CD4-positive, alpha-beta T cell treated with Interleukin-1 beta for 1 hour (primary cell): Measurements from ENCODE around the gene SCOC.
A peak's percentile ranks its signal among the peaks of the same experiment; 100 is the strongest.
"Not testable (repeated sequence)": the region's sequence is repeated elsewhere in the genome, so short reads cannot be mapped to it uniquely, and the experiment has no call there.

Source experiments
- DNase-seq, 2 donors: peaks; one replicate each; pipeline ENCODE4 v3.0.0-alpha.2; 2020 to 2022

SCOC gene

GRCh38 chr4:140363051-140363450 lies 10.4 kb upstream of the SCOC start:
- no peak for DNase-seq

GRCh38 chr4:140363558-140363957 lies 9.9 kb upstream of the SCOC start:
- no peak for DNase-seq

GRCh38 chr4:140367738-140368137 lies 5.7 kb upstream of the SCOC start:
- DNase-seq: no peak

GRCh38 chr4:140368686-140369085 lies 4.8 kb upstream of the SCOC start:
- DNase-seq: no peak

DNA sequence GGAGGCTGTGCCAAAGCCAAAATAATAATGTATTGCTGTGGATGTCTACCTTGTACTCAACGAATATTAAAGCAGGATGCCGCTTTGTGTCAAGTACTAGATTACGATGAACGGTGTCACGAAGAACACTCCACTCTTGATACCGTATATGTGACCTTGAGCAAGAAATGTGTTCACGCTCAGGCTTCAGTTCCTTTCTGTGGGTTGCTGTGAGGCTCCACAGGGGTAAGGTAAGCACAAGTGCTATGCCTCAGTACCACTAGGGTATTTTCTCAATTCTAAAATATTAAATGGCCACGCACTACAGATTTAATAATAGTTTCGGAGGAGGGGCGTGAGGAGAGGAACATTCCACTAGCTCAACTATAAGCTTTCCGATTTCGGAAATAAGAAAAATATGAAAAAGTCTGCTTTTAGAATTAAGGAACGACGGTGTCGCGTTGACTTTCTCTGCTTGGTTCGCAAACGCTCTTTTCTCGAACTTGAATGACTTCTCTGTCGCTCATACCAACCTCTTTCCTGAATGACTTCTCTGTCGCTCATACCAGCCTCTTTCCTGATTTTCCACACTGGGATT lies 607 bp upstream of the SCOC start:
- peak; percentile 26 to 49 for DNase-seq

GRCh38 chr4:140374130-140374477 lies 658 bp downstream of the SCOC start:
- no peak for DNase-seq

- no peak for DNase-seq
Measured at GRCh38 chr4:140382732-140383131, 9.3 kb downstream of the SCOC start.

DNA sequence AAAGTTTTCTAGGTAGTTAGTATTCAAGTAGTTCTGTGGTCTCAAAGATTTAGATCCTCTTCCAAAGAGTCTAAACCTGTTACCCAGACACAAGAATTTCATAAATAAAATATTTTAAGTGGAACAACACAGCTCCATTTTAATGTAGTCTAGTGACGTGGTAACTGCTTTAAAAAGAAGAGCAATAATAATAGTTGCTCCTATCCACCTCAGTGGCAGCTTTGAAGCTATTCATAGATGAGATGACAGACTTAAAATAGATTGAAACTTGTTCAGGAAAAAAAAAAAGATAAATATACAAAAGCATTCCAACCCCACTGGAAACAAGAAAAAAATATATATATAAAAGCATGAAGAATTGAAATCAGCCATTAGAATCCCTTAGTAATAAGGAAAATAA lies 14.6 kb downstream of the SCOC start:
- DNase-seq: no peak

GRCh38 chr4:140395668-140396067 lies 22.2 kb downstream of the SCOC start:
- DNase-seq: no peak

DNA sequence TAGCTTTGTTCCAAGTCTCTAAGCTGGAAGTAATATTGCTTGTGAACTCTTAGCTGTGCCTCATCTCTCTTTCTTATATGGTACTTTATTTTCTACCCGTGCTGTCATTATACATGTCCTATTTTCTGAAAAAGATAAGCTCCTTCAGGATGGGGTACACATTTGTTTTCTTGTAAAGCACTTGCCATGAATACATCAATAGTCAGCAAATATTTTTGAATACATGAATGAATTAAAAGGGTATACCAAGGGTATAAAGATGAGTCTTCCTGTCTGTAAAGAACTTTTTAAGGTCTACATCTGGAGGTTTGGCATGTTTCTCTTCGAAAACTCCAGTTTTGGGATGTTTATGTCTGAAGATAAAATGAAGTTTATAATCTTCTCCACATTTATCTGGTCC lies 26.7 kb downstream of the SCOC start:
- DNase-seq: no peak

DNA sequence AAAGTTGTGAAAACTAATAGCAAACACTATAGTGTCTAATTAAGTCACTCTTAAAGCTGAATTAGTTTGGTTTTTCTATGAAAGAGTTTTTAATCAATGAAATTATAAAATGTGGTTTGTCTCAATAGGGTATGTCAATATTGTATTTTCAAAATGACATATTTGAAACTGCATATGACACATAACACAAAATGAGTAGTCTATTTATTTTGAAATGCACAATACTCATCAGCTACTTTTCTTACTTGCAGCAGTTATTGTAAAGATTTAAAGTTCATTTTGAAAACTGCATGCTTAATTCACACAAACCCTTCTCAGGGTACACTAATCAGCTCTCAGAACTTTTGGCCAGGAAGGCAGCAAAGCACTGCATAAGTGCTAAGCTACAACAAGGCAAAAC lies 32.8 kb downstream of the SCOC start:
- no peak for DNase-seq

- no peak for DNase-seq
Measured at GRCh38 chr4:140408974-140409373, 35.5 kb downstream of the SCOC start.

DNA sequence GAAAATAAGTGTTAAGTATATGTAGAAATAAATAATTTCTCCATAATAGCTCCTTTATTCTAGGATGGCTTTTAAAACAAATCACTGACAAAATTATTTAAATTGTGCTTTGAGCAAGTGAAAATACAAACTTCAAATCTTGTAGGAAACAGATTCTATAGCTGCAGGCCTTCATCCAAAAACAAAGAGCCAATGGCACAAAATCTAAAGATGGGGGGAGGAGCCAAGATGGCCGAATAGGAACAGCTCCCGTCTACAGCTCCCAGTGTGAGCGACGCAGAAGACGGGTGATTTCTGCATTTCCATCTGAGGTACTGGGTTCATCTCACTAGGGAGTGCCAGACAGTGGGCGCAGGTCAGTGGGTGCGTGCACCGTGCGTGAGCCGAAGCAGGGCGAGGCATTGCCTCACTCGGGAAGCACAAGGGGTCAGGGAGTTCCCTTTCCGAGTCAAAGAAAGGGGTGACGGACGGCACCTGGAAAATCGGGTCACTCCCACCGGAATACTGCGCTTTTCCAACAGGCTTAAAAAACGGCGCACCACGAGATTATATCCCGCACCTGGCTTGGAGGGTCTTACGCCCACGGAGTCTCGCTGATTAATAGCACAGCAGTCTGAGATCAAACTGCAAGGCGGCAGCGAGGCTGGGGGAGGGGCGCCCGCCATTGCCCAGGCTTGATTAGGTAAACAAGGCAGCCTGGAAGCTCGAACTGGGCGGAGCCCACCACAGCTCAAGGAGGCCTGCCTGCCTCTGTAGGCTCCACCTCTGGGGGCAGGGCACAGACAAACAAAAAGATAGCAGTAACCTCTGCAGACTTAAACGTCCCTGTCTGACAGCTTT lies 39.9 kb downstream of the SCOC start:
- DNase-seq: not testable (repeated sequence)

DNA sequence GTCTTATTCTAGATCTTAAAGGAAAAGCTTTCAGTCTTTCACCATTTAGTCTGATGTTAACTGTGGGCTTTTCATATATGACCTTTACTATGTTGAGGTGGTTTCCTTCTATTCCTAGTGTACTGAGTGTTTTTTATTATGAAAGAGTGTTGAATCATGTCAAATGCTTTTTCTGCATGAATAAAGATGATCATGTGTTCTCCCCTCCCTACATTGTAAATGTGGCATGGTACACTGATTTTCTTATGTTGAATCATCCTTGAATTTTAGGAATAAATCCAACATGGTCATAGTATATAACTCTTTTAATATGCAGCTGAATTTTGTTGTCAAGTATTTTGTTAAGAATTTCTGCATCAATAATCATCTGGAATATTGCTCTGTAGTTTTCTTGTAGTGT lies 49.7 kb downstream of the SCOC start:
- no peak for DNase-seq

GRCh38 chr4:140426610-140427105 lies 53.2 kb downstream of the SCOC start:
- DNase-seq: no peak

DNA sequence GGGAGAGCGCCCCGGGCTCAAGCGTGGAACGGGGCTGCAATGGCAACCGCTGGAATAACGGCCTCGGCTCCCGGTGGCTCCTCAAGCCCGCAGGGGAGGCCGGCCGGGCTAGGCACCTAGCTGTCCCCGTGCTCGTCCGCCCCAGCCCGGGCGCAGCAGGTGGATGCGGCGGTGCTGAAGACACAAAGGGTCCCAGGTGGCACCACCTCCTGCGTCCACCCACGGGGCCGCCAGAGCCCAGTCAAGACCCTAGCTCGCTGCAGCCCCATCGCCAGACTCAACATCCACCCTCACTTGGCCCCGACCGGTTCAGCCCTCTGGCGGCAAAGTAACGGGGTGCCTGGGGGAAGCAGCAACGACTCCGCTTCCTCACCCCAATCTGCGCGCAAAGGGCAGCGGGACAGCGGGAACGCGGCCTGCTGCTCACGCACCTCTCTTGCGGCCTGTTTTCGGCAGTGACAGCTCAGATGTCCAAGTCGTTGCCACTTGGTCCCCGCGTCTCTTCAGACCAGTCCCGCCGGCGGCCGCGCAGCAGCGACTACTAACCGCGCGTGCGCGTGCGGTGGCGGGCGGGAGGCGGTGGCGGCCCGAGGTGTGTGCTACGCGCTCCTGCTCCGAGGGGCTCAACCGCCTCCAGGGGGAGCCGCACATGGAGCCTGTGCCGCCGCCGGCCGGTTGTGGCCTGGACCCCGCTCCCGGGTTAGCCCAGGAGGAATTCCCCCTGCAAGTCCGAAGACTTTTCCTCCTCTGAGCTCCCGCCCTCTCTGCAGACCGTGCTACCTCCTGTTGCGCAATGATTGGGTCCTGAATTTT lies 53.9 kb downstream of the SCOC start, which contains the start of gene CLGN:
TSS of gene CLGN (minus strand) at position 543 of the 813 bp plus-strand sequence. CDS start 14,570 bp downstream, outside the sequence.
- DNase-seq: peak; percentile 22 to 48

DNA sequence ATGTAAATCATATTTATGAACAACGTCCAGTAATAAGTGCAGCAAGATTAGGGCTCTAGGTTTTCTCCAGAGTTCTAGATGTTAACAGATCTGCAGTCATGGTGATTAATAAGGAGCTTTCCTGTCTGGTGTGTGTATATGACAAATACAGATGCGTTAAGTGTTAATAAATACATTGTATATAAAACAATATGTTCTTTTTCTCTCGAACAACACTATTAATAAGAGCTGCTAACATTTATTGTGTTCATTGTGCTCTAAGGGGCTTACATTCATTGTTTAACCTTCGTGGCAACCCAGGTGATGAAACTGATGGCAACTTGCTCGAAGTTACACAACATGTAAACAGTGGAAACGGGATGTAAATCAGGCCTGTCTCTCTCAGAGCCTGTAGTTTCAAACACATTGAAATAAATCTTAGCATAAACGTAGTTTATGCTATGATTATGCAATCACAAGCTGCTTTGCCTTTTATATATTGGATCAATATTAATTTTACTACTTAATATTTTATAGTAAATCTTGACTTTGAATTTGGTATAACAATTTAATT lies 54.5 kb downstream of the SCOC start:
- DNase-seq: no peak
